HepG2 (cell line): ENCODE results near the gene SLC25A45. TPM values are rescaled to one million over a fixed set of nuclear protein-coding genes. Genes with fewer than 3 reads are reported as not detected.

Experiments used
- BRD4 ChIP-seq: sonication (generic); formaldehyde crosslinking; IDR thresholded peaks from 2 replicates; pipeline ENCODE4 v1.4.0; 2020; ENCODE audit warnings: missing genetic modification reagents
- FOXA3 ChIP-seq: IDR thresholded peaks from 2 replicates; pipeline ENCODE4 v1.6.1; 2016; ENCODE audit warnings: missing genetic modification reagents, missing compliant biosample characterization
- FOXK1 ChIP-seq: sonication (generic); formaldehyde crosslinking; IDR thresholded peaks from 2 replicates; pipeline ENCODE4 v1.4.0; 2020; ENCODE audit warnings: low read depth, missing genetic modification reagents, borderline replicate concordance
- FOXP1 ChIP-seq, 2 experiments: fragments of 450-650 bp in 1 of 2; IDR thresholded peaks; 2 replicates each; pipeline ENCODE4 v1.6.1; 2017 to 2018; ENCODE audit warnings: antibody characterized with exemption in 1 of 2
- HNRNPH1 ChIP-seq: fragments of 200-400 bp; formaldehyde crosslinking; optimal IDR thresholded peaks from 2 replicates; pipeline ENCODE3; 2017; ENCODE audit warnings: mild to moderate bottlenecking, low read depth, low read length
- KAT8 ChIP-seq: IDR thresholded peaks from 2 replicates; pipeline ENCODE4 v1.6.1; 2016; ENCODE audit warnings: missing genetic modification reagents, missing compliant biosample characterization
- KDM3A ChIP-seq: IDR thresholded peaks from 2 replicates; pipeline ENCODE4 v1.6.1; 2018; ENCODE audit warnings: low read depth, missing compliant biosample characterization
- MAFG ChIP-seq: sonication (generic); formaldehyde crosslinking; IDR thresholded peaks from 2 replicates; pipeline ENCODE4 v1.5.1; 2020; ENCODE audit warnings: mild to moderate bottlenecking, missing genetic modification reagents
- MAFK ChIP-seq, 2 experiments: IDR thresholded peaks in 1 of 2; conservative IDR thresholded peaks in 1 of 2; 2 replicates each; pipeline ENCODE4 v1.6.1; 2011; ENCODE audit warnings: improper control_type of control experiment in 2 of 2, low read length in 2 of 2
- MXI1 ChIP-seq: IDR thresholded peaks from 3 replicates; pipeline ENCODE4 v1.6.1; 2012; ENCODE audit warnings: low read depth, low read length, inconsistent platforms, borderline replicate concordance
- NFKB2 ChIP-seq: sonication (generic); formaldehyde crosslinking; IDR thresholded peaks from 2 replicates; pipeline ENCODE4 v1.4.0; 2020; ENCODE audit warnings: missing genetic modification reagents, borderline replicate concordance
- PHF8 ChIP-seq: sonication (generic); formaldehyde crosslinking; IDR thresholded peaks from 2 replicates; pipeline ENCODE4 v1.5.0; 2020; ENCODE audit warnings: missing genetic modification reagents
- POGZ ChIP-seq: sonication (generic); formaldehyde crosslinking; IDR thresholded peaks from 2 replicates; pipeline ENCODE4 v1.4.0; 2020; ENCODE audit warnings: mild to moderate bottlenecking, missing genetic modification reagents
- PRPF4 ChIP-seq: fragments of 200-400 bp; formaldehyde crosslinking; IDR thresholded peaks from 2 replicates; pipeline ENCODE4 v1.6.1; 2016; ENCODE audit warnings: low read length, low read depth; ENCODE audit not compliant: poor library complexity, severe bottlenecking
- TCF7 ChIP-seq: sonication (generic); IDR thresholded peaks from 2 replicates; pipeline ENCODE4 v1.6.1; 2016; ENCODE audit warnings: antibody characterized with exemption, low read depth
- TOPORS ChIP-seq: sonication (generic); formaldehyde crosslinking; IDR thresholded peaks from 2 replicates; pipeline ENCODE4 v1.8.0; 2023; ENCODE audit warnings: mild to moderate bottlenecking, missing genetic modification reagents
- ZFP36 ChIP-seq: fragments of 150-350 bp; IDR thresholded peaks from 2 replicates; pipeline ENCODE4 v1.6.1; 2018; ENCODE audit warnings: borderline replicate concordance, low read length, low read depth; ENCODE audit not compliant: partially characterized antibody
- ZNF12 ChIP-seq: sonication (generic); formaldehyde crosslinking; IDR thresholded peaks from 2 replicates; pipeline ENCODE4 v1.5.0; 2020; ENCODE audit warnings: missing genetic modification reagents
- ZNF543 ChIP-seq: sonication (generic); formaldehyde crosslinking; IDR thresholded peaks from 2 replicates; pipeline ENCODE4 v1.4.0; 2020; ENCODE audit warnings: mild to moderate bottlenecking, missing genetic modification reagents
- ZNF552 ChIP-seq: sonication (generic); formaldehyde crosslinking; IDR thresholded peaks from 2 replicates; pipeline ENCODE4 v1.9.0; 2022; ENCODE audit warnings: missing genetic modification reagents, mild to moderate bottlenecking, borderline replicate concordance
- ZNF674 ChIP-seq: sonication (generic); formaldehyde crosslinking; IDR thresholded peaks from 2 replicates; pipeline ENCODE4 v1.5.0; 2020; ENCODE audit warnings: low read depth, mild to moderate bottlenecking, missing genetic modification reagents
- ZNF75D ChIP-seq: sonication (generic); formaldehyde crosslinking; IDR thresholded peaks from 2 replicates; pipeline ENCODE4 v1.8.1; 2023; ENCODE audit warnings: missing genetic modification reagents, mild to moderate bottlenecking, borderline replicate concordance
- ZNF790 ChIP-seq: sonication (generic); formaldehyde crosslinking; IDR thresholded peaks from 2 replicates; pipeline ENCODE4 v1.8.0; 2022; ENCODE audit warnings: missing genetic modification reagents, mild to moderate bottlenecking, borderline replicate concordance
- polyA plus RNA-seq, 8 experiments: library from polyadenylated mRNA; depleted of rRNA in 3 of 8; stranded (reverse) in 7 of 8; unstranded in 1 of 8; fragments of >200 nt; fragmentation: Illumina TruSeq in 4 of 8; extraction: Trizol in 4 of 8; gene quantifications; 2 replicates each; pipeline versions ENCODE4 v1.2.1 to v1.2.3, GENCODE V29; 2011 to 2016; ENCODE audit warnings: low read depth in 4 of 8, missing spikeins in 1 of 8, mixed read lengths in 1 of 8; ENCODE audit not compliant: insufficient read depth in 1 of 8
- total RNA-seq, 5 experiments: library from RNA; depleted of rRNA; stranded (reverse); fragments of >200 nt; fragmentation: Illumina TruSeq; extraction: Trizol; gene quantifications; 2 replicates each; pipeline ENCODE4 v1.2.3, GENCODE V29; 2016; ENCODE audit warnings: low read depth in 1 of 5
- TF ChIP-seq, protein P1 (sequence below): sonication (generic); formaldehyde crosslinking; IDR thresholded peaks from 2 replicates; pipeline ENCODE4 v1.4.0; 2020; ENCODE audit warnings: missing genetic modification reagents, borderline replicate concordance
- TF ChIP-seq, protein P2 (sequence below): sonication (generic); formaldehyde crosslinking; conservative IDR thresholded peaks from 2 replicates; pipeline ENCODE4 v1.8.0; 2022; ENCODE audit warnings: mild to moderate bottlenecking, moderate library complexity, missing genetic modification reagents
- TF ChIP-seq, protein P3 (sequence below): sonication (generic); formaldehyde crosslinking; IDR thresholded peaks from 2 replicates; pipeline ENCODE4 v1.4.0; 2020; ENCODE audit warnings: mild to moderate bottlenecking, missing genetic modification reagents

Gene SLC25A45
- total and polyA plus RNA-seq, 2 of the 13 experiments (the other 11 are each of a cell fraction or from before 2014, with no cell fraction given): 1.2 to 3.4 TPM

DNA sequence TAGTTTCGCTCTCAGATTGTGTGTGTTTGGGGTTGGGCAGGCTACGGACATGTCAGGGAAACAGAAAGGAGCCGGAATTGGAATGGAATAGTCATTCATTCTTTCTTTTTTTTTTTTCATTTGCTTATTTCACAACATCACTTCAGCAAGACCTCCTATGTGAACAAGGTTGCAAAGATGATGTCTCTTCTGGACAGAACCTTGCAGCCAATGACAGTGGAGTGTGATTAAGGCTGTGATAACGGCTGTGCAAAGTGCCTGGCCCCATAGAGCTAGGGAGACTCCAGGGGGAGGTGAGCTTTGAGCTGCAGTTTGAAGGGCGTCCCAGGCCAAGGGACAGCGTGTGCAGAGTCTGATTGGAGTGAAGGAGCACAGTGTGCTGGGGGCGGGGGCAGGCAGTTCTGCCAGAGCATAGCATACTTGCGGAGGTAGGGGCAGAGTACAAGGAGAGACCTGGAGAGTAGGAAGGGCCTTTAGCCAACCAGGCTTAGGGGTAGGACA is 24.5 kb downstream of the SLC25A45 start (continued):
- no peak; the same call in 1 of the 2 replicates for TF ChIP-seq FOXK1
- no peak for TF ChIP-seq ZNF790 (CRISPR knock-in tag)
- TF ChIP-seq KAT8 (CRISPR knock-in tag): peak; percentile 41; the same call in 1 of the 2 replicates
- TF ChIP-seq, protein P1, sequence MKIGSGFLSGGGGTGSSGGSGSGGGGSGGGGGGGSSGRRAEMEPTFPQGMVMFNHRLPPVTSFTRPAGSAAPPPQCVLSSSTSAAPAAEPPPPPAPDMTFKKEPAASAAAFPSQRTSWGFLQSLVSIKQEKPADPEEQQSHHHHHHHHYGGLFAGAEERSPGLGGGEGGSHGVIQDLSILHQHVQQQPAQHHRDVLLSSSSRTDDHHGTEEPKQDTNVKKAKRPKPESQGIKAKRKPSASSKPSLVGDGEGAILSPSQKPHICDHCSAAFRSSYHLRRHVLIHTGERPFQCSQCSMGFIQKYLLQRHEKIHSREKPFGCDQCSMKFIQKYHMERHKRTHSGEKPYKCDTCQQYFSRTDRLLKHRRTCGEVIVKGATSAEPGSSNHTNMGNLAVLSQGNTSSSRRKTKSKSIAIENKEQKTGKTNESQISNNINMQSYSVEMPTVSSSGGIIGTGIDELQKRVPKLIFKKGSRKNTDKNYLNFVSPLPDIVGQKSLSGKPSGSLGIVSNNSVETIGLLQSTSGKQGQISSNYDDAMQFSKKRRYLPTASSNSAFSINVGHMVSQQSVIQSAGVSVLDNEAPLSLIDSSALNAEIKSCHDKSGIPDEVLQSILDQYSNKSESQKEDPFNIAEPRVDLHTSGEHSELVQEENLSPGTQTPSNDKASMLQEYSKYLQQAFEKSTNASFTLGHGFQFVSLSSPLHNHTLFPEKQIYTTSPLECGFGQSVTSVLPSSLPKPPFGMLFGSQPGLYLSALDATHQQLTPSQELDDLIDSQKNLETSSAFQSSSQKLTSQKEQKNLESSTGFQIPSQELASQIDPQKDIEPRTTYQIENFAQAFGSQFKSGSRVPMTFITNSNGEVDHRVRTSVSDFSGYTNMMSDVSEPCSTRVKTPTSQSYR: peak; percentile 75; the same call in 1 of the 2 replicates
- no peak for TF ChIP-seq ZNF75D (CRISPR knock-in tag)
- no peak for TF ChIP-seq PHF8 (CRISPR knock-in tag)
- TF ChIP-seq, protein P2, sequence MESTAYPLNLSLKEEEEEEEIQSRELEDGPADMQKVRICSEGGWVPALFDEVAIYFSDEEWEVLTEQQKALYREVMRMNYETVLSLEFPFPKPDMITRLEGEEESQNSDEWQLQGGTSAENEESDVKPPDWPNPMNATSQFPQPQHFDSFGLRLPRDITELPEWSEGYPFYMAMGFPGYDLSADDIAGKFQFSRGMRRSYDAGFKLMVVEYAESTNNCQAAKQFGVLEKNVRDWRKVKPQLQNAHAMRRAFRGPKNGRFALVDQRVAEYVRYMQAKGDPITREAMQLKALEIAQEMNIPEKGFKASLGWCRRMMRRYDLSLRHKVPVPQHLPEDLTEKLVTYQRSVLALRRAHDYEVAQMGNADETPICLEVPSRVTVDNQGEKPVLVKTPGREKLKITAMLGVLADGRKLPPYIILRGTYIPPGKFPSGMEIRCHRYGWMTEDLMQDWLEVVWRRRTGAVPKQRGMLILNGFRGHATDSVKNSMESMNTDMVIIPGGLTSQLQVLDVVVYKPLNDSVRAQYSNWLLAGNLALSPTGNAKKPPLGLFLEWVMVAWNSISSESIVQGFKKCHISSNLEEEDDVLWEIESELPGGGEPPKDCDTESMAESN (CRISPR knock-in tag): no peak
- TF ChIP-seq ZNF12 (CRISPR knock-in tag): no peak
- no peak for TF ChIP-seq ZFP36
- 0 out of 2 replicates have a peak, but pooled peaks have one; percentile 21 for TF ChIP-seq KDM3A
- TF ChIP-seq TOPORS (CRISPR knock-in tag): peak; percentile 80
- TF ChIP-seq BRD4: no peak
- no peak for TF ChIP-seq MAFK (conservative IDR thresholded peaks at IDR 0.05 in 1 of 2, IDR thresholded peaks at IDR 0.05 in 1 of 2; ENCODE audit: low read length in 2 of 2)
- TF ChIP-seq ZNF674: no peak
- no peak for TF ChIP-seq ZNF552
- peak; percentile 47; the same call in 1 of the 3 replicates for TF ChIP-seq MXI1
- no peak for TF ChIP-seq MAFG (CRISPR knock-in tag)
- TF ChIP-seq NFKB2 (CRISPR knock-in tag): peak; percentile 70; the same call in 1 of the 2 replicates
- TF ChIP-seq, protein P3, sequence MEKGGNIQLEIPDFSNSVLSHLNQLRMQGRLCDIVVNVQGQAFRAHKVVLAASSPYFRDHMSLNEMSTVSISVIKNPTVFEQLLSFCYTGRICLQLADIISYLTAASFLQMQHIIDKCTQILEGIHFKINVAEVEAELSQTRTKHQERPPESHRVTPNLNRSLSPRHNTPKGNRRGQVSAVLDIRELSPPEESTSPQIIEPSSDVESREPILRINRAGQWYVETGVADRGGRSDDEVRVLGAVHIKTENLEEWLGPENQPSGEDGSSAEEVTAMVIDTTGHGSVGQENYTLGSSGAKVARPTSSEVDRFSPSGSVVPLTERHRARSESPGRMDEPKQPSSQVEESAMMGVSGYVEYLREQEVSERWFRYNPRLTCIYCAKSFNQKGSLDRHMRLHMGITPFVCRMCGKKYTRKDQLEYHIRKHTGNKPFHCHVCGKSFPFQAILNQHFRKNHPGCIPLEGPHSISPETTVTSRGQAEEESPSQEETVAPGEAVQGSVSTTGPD (CRISPR knock-in tag): no peak
- TF ChIP-seq TCF7: no peak
- TF ChIP-seq POGZ (CRISPR knock-in tag): no peak
- no peak for TF ChIP-seq ZNF543
- peak; percentile 20; the same call in 1 of the 2 replicates for TF ChIP-seq FOXA3 (CRISPR knock-in tag)
- TF ChIP-seq PRPF4: no peak
- TF ChIP-seq HNRNPH1: no peak
- no peak for TF ChIP-seq FOXP1 (IDR thresholded peaks at IDR 0.05)
- TF ChIP-seq FOXP1 (CRISPR knock-in tag; IDR thresholded peaks at IDR 0.05): no peak
